Activated gamma-delta T cell treated with Interleukin-2 at 50 U/mL for 16 hours (primary cell): ENCODE data around the gene ARID4B.
A peak's percentile ranks its signal among the peaks of the same experiment; 100 is the strongest.
"Not testable (repeated sequence)": the region's sequence is repeated elsewhere in the genome, so short reads cannot be mapped to it uniquely, and the experiment has no call there.

ENCODE experiments used
- DNase-seq: peaks from one replicate; pipeline ENCODE4 v3.0.0-alpha.2; 2020

Gene ARID4B

GRCh38 chr1:235221653-235222375 lies 106.2 kb downstream of the ARID4B start:
- DNase-seq: no peak

- DNase-seq: no peak
Observed at GRCh38 chr1:235215453-235215852, 112.5 kb downstream of the ARID4B start.

- not testable (repeated sequence) for DNase-seq
Observed at GRCh38 chr1:235214962-235215361, 113.0 kb downstream of the ARID4B start.

GRCh38 chr1:235213752-235214151 lies 114.2 kb downstream of the ARID4B start:
- no peak for DNase-seq

GRCh38 chr1:235211517-235211916 lies 116.5 kb downstream of the ARID4B start:
- DNase-seq: no peak

- peak; percentile 21 for DNase-seq
Observed at GRCh38 chr1:235207209-235207565, 120.8 kb downstream of the ARID4B start.

GRCh38 chr1:235206533-235207208 lies 121.3 kb downstream of the ARID4B start:
- DNase-seq: no peak

- DNase-seq: no peak
Observed at GRCh38 chr1:235205687-235206086, 122.3 kb downstream of the ARID4B start.

- DNase-seq: no peak
Observed at GRCh38 chr1:235203428-235203827, 124.6 kb downstream of the ARID4B start.

GRCh38 chr1:235202447-235202846 lies 125.5 kb downstream of the ARID4B start:
- DNase-seq: not testable (repeated sequence)

GRCh38 chr1:235199441-235199840 lies 128.5 kb downstream of the ARID4B start:
- no peak for DNase-seq

- no peak for DNase-seq
Observed at GRCh38 chr1:235190431-235190830, 137.5 kb downstream of the ARID4B start.

GRCh38 chr1:235187316-235187715 lies 140.7 kb downstream of the ARID4B start:
- DNase-seq: no peak

GRCh38 chr1:235181561-235182245 lies 146.3 kb downstream of the ARID4B start:
- no peak for DNase-seq

GRCh38 chr1:235180916-235181460 lies 147.0 kb downstream of the ARID4B start:
- DNase-seq: no peak

- no peak for DNase-seq
Observed at GRCh38 chr1:235176486-235176885, 151.5 kb downstream of the ARID4B start.

- no peak for DNase-seq
Observed at GRCh38 chr1:235169986-235170385, 158.0 kb downstream of the ARID4B start.

- no peak for DNase-seq
Observed at GRCh38 chr1:235168375-235168774, 159.6 kb downstream of the ARID4B start.

GRCh38 chr1:235161685-235162327 lies 166.2 kb downstream of the ARID4B start:
- DNase-seq: no peak

GRCh38 chr1:235160957-235161684 lies 166.9 kb downstream of the ARID4B start, which contains the start of gene RBM34:
RBM34 (minus strand) TSS chr1:235161250; CDS start chr1:235161226, 24 bp downstream.
- peak; percentile 92 for DNase-seq

- peak; percentile 32 for DNase-seq
Observed at GRCh38 chr1:235160383-235160956, 167.5 kb downstream of the ARID4B start.

- DNase-seq: not testable (repeated sequence)
Observed at GRCh38 chr1:235159930-235160329, 168.0 kb downstream of the ARID4B start.
